ENCODE measurements around the gene LCTL.
A peak's percentile ranks its signal among the peaks of the same experiment; 100 is the strongest.

Gene LCTL

DNA sequence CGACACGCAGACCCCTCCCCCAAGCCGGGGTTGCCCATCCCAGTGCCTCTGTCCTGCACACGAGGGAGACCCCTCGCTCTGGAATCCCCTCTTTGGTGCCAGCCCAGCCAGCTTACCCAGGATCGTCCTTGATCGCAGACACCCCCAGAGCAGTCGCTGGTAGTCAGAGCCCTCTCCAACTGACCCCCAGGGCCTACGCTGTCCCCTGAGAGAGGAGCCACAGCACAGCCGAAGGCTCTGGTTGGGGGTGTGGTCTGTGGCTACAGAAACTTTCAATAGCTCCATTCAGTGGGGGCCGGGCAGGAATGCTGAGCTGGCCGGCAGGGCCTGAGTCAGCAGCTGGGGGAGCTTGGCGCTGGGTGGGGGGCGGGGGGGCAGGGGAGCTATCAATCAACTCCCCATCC lies at the start of gene LCTL:
Gene LCTL, minus strand, starts transcription at position 258 of the 404 bp plus-strand sequence. CDS start 633 bp downstream, outside the sequence.
- no peak for DNase-seq

DNA sequence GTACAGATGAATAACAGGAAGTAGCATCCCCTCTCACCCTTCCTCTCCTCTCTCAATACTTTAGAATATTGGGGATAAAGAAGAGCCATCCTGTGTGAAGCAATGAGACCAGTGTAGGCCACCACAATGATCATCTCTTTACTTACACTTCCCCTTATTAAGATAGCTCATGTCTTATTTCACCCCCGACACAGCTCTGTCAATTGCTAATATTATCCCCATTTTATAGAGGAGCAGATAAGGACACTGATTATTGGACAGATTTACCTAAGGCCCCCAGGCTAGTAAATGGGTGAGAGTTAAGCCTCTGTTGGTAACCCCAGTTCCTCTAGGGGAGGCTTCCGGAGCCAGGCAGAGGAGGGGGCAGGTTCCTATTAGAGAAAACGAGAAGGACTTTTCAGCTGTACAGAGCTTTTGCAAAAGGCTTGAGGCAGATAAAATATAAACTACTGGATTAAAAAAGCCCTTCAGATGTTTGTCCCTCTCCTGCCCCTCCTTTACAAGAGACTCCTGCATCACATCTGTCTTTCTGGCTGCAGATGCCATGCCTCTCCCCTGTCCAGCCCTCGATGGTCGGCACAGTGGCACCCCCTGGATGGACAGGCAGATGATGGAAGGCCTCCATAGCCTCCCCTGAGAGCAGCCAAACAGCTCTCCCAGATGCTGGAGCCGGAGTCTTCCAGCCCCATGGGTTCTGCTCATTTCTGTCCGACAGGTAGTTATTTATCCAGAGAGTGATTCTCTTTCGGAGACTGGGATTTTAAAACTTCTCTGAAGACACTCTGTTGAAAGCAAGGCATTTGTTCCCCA lies 49.4 kb upstream of the LCTL start:
- DNase-seq = no peak

GRCh38 chr15:66614456-66614855 lies 48.7 kb upstream of the LCTL start:
- DNase-seq = no peak

- no peak for DNase-seq
Measured at GRCh38 chr15:66613743-66614142, 47.9 kb upstream of the LCTL start.

- no peak for DNase-seq
Measured at GRCh38 chr15:66611257-66612053, 45.7 kb upstream of the LCTL start.

- DNase-seq = no peak
Measured at GRCh38 chr15:66609876-66610275, 44.1 kb upstream of the LCTL start.

DNA sequence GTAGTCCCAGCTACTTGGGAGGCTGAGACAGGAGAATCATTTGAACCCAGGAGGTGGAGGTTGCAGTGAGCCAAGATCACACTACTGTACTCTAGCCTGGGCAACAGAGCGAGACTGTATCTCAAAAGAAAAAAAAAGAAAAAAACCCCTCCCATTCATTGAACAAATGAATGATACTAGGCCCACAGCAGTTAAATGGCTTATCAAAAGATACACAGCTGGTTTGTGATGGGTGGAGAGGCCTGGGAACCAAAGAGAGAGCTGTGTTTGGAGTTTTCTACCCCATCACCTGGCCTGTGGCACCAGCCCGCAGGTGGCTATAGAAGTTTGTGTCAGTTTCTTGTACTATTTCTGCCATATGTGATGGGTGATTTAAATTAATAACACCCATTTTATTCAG lies 43.1 kb upstream of the LCTL start:
- no peak for DNase-seq

DNA sequence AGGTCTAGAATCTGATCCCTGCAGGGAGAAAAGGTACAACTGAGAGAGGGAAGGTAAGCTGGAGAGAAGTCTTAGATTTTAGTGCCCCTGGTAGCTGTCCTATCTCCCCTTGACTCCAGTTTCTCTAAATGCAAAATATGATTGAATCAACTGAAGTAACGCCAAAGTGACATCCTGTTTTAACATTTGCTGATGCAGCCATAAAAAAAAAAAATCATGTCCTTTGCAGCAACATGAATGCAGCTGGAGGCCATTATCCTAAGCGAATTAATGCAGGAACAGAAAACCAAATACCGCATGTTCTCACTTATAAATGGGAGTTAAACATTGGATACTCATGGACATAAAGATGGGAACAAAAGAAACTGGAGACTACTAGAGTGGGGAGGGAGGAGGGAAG lies 42.4 kb upstream of the LCTL start:
- no peak for DNase-seq

GRCh38 chr15:66603301-66604179 lies 37.7 kb upstream of the LCTL start:
- DNase-seq = peak; percentile 24

DNA sequence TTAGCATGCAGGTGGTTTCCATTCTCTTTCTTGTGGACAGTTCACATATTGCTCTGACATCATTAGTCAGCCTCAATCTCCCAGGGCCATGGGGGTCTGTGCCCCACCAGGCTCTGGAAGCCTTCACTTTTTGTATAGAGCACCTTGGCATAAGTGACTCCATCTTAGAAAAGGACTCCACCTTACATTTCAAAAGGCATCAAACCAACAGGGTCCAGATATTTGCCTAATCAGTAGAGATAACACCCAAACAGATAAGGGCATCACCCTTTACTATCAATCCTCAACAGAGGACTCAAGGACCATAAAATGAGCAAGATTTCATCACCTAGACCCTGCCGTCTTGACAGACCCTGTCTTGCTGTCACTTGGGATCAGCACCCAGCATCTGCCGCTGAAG lies 35.7 kb upstream of the LCTL start:
- no peak for DNase-seq

DNA sequence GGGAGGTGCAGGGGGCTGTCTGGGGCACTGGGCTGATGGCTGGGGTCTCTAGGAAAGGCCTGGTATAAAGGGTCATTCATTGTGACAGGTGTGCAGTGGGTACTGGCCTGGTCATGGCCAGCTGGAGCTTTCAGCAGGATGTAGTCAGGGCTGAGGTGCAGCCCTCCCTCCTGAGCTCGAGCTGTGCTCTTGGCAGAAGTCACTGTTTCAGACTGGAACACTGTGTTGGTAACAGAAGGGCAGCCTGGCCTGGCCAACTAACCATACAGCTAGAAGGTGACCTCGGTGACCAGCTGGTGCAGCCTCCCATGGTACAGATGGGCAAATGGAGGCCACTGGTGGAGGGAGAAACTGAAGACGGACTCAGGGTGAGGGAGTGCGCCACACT lies 34.4 kb upstream of the LCTL start:
- no peak for DNase-seq

DNA sequence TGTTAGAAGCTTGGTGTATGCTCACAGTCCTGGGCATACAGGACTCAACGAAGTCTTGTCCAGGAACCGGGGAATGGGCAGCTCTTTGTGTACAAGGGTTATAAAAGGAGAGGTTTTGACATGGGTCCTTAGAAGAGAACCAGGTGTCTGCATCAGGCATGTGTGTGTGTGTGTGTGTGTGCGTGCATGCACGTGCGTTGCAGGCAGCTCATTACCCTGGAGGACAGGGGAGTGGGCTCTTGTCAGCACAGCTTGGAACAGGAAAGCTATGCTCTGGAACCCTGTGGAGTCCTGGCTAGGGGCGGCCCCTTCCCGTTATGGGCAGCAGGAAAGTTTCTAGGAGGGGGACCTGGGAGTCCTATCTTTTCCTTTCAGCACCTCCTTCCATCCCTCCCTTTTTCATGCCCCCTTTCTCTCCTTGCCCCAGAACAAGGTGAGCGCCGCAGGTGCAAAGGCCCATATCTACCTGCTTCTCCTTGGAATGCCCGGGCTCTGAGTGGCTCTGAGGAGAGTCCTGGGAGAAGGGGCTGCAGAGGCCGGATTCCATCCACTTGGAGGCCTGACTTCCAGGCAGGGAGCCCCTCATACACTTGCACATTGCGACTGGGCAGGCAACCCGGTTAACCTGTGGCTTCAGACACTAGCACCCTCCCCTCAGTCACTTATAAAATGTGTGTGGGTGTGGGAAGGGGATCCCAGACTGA lies 33.9 kb upstream of the LCTL start:
- no peak for DNase-seq

GRCh38 chr15:66598095-66598815 lies 32.5 kb upstream of the LCTL start:
- no peak for DNase-seq

- DNase-seq = peak; percentile 40
Measured at GRCh38 chr15:66595931-66596545, 30.2 kb upstream of the LCTL start.

- DNase-seq = no peak
Measured at GRCh38 chr15:66595332-66595731, 29.5 kb upstream of the LCTL start.

- no peak for DNase-seq
Measured at GRCh38 chr15:66594836-66595235, 29.0 kb upstream of the LCTL start.

DNA sequence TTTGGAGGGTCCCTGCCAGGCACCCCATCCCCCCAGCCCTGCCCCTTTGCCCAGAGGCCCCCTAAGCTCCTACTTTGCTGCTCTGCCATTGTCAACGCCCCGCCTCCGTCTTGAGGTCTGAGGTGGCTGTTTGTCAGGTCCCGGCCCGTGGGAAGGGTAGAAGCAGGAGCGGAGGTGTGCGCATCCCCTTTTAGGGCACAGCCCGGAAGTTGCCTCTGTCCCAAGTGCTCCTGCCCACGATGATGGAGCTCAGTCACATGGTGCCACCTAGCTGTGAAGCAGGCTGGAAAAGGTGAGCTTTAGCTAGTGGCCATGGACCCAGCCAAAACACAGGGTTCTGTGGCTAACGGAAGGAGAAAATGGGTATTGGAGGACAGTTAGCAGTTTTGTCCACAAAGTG lies 28.5 kb upstream of the LCTL start:
- DNase-seq = no peak

- no peak for DNase-seq
Measured at GRCh38 chr15:66593219-66593780, 27.5 kb upstream of the LCTL start.

DNA sequence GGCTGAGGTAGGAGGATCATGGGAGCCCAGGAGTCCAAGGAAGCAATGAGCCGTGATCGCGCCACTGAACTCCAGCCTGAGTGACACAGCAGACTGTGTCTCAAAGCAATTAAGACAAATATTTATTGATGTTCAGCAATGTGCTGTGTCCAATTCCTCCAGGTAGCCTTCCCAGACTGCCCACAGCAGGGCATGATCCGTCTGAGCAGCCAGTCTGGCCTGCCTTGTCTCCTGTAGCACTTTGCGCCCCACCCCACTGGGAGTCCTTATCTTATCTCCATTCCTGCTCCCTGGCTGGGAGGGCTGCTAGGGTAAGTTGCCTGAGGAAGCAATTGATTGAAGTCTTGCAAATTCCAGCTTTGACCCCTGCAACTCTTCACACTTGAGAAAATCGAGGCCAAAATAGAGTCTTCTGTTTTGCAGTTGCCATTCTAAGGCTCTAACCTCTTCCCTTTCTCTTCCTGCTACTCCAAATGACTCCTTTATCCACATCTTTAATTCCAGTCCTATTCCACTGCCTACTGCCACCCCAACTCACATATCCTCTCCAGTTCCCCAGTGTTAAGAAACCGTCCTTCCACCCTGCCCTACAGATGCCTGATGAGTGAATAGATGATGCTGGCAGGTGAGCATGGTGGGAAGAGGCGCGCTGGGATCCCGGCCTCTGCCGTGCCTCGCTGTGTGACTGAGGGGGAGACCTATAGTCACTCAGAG lies 26.9 kb upstream of the LCTL start:
- no peak for DNase-seq

GRCh38 chr15:66591322-66591862 lies 25.6 kb upstream of the LCTL start:
- no peak for DNase-seq

Measured in NCI-H2227 treated with DMSO at 0.1 percent for 48 hours (cell line).